CD4-positive, alpha-beta T cell (primary cell): Measurements from ENCODE around the gene ZNF688. TPM values are rescaled to one million over a fixed set of nuclear protein-coding genes. Genes with fewer than 3 reads are reported as not detected.

ENCODE experiments used
- ATAC-seq: fragments of 200-7000 bp; cut with Tn5 transposase; one replicate; pipeline ENCODE4 v1.10.0; 2022; ENCODE audit warnings: mild to moderate bottlenecking; ENCODE audit not compliant: poor library complexity
- CTCF ChIA-PET: fragments of 350-600 bp; sonication (Branson Sonifier 250); formaldehyde crosslinking; loops from one replicate; lab custom pipeline; 2021; ENCODE audit warnings: antibody characterized with exemption, inconsistent platforms; lab: Charles Lee
- POLR2A ChIA-PET: fragments of 350-600 bp; sonication (Branson Sonifier 250); formaldehyde crosslinking; loops from one replicate; lab custom pipeline; 2021; ENCODE audit warnings: antibody characterized with exemption, inconsistent platforms; lab: Charles Lee
- DNase-seq, 14 experiments: peaks; one replicate each; pipeline ENCODE4 v3.0.0-alpha.2; 2013 to 2020; ENCODE audit warnings: mixed read lengths in 2 of 14
- H3K27ac ChIP-seq, 2 donors: one replicate each; pipeline versions ENCODE4 v1.5.1 to v1.7.0; 2013; ENCODE audit warnings: low read length in 2 of 2, low read depth in 1 of 2, mild to moderate bottlenecking in 1 of 2
- H3K27me3 ChIP-seq, 2 experiments: 1 replicate in 1 of 2; 2 replicates in 1 of 2; pipeline versions ENCODE4 v1.6.1 to v1.7.0; 2013; ENCODE audit warnings: low read length in 2 of 2, control low read depth in 1 of 2, mild to moderate bottlenecking in 1 of 2, moderate library complexity in 1 of 2; ENCODE audit not compliant: insufficient read depth in 2 of 2, control insufficient read depth in 1 of 2
- H3K36me3 ChIP-seq: one replicate; pipeline ENCODE4 v1.6.1; 2013; ENCODE audit warnings: low read length, control low read depth; ENCODE audit not compliant: insufficient read depth
- H3K4me1 ChIP-seq: one replicate; pipeline ENCODE4 v1.6.1; 2013; ENCODE audit warnings: low read length, control low read depth; ENCODE audit not compliant: insufficient read depth
- H3K4me3 ChIP-seq: one replicate; pipeline ENCODE4 v1.5.1; 2013; ENCODE audit warnings: mild to moderate bottlenecking, low read length, moderate library complexity
- H3K9me3 ChIP-seq, 2 experiments: 1 replicate in 1 of 2; 2 replicates in 1 of 2; pipeline versions ENCODE4 v1.6.1 to v1.7.0; 2013; ENCODE audit warnings: low read length in 2 of 2, mild to moderate bottlenecking in 2 of 2, control low read depth in 1 of 2, moderate library complexity in 1 of 2; ENCODE audit not compliant: control insufficient read depth in 1 of 2, insufficient read depth in 1 of 2
- H3K27ac Mint-ChIP-seq: one replicate; pipeline ENCODE4 v1.8.0; 2020; ENCODE audit warnings: mixed read lengths
- H3K27me3 Mint-ChIP-seq: one replicate; pipeline ENCODE4 v1.8.0; 2021; ENCODE audit warnings: mixed read lengths
- H3K36me3 Mint-ChIP-seq: one replicate; pipeline ENCODE4 v1.8.0; 2021; ENCODE audit warnings: low read depth, mixed read lengths
- H3K4me1 Mint-ChIP-seq: one replicate; pipeline ENCODE4 v1.8.0; 2021; ENCODE audit warnings: low read depth, mixed read lengths
- H3K4me3 Mint-ChIP-seq: one replicate; pipeline ENCODE4 v1.8.0; 2020; ENCODE audit warnings: mild to moderate bottlenecking, mixed read lengths
- H3K9me3 Mint-ChIP-seq: one replicate; pipeline ENCODE4 v1.8.0; 2020; ENCODE audit warnings: mixed read lengths
- CTCF ChIP-seq: fragments of 200-600 bp; IDR thresholded peaks from one replicate; pipeline ENCODE4 v1.8.0; 2022; ENCODE audit warnings: antibody characterized with exemption, mild to moderate bottlenecking
- intact Hi-C, 2 experiments: fragments of 100-400 bp; cut with DNase I in 1 of 2; cut with micrococcal nuclease in 1 of 2; formaldehyde crosslinking; loops; one replicate each; pipeline versions ENCODE4 v1.15.1 to v1.9.0; 2023 to 2025; cut with DNase I, micrococcal nuclease
- total RNA-seq, 174 experiments: library from RNA in 2 of 174; stranded (reverse) in 2 of 174; gene quantifications; one replicate each; pipeline ENCODE4 v1.2.3 and lab custom pipeline; 2021 to 2026

Gene ZNF688
- total RNA-seq, 2 experiments from 2014 or later: 8.8 to 9.6 TPM

DNA sequence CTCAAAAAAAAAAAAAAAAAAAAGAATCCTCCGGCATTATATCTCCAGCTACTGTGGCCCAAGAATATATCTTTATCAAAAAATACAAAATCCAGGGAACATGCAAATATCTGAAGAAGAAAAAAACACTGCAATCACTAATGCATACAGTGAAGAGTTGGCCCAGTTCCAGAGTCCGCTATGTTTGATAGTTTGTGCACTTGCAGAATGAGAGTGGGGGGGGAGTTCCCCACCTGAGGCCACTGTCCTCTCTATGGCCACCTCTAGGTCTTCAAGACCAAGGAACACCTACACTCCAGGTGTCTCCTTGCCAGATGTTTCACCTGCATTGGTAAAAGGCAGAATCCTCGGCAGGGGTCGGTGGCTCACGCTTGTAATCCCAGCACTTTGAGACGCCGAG, 9.9 kb upstream of the ZNF688 start:
- ATAC-seq: no peak
- no peak for TF ChIP-seq CTCF

DNA sequence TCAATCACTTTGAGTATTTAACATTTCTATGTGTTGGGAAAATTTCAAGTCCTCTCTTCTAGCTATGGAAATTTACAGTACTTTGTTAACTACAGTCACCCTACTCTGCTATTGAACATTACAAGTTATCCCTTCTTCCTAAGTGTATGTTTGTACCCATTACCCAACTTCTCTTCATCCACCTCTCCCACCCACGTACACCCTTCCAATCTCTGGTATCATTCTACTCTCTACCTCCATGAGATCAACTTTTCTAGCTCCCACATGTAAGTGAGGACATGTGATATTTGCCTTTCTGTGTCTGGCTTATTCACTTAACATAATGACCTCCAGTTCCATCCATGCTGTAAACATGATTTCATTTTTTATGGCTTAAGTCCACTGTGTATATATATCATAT, 3.2 kb upstream of the ZNF688 start:
- Mint-ChIP-seq H3K9me3 (no peaks in the 10 kb centered on the region), H3K27me3 (no peaks in the 10 kb centered on the region), H3K4me1 (peaks cover 26% of the 10 kb centered on the region), H3K4me3 (peak overlapping the region; percentile 17), H3K36me3 (peaks cover 5% of the 10 kb centered on the region), H3K27ac (peak overlapping the region; percentile 13)
- no peak for TF ChIP-seq CTCF
- Histone ChIP-seq H3K27ac (no peak overlapping the region), H3K4me3 (no peak overlapping the region), H3K27me3 (no peaks in the 10 kb centered on the region), H3K36me3 (peaks cover 7% of the 10 kb centered on the region), H3K4me1 (peaks cover 26% of the 10 kb centered on the region), H3K9me3 (no peaks in the 10 kb centered on the region)
- DNase-seq: no peak
- POLR2A ChIA-PET: interaction anchor here (0.8 kb wide), 1 partner anchor 17 kb away, joined by 4 read pairs; no protein-coding TSS in a partner anchor
- ATAC-seq: no peak
- intact Hi-C loops: loop anchor here in 1 of 2 experiments (5.0 kb wide), 2 partner anchors 63 to 123 kb away; partner anchors contain the start of gene SRCAP
- CTCF ChIA-PET: no interaction called here

More for the DNA sequence above, 9.9 kb upstream of the ZNF688 start:
- peaks cover 10% of the 10 kb centered on the region for H3K4me1 Mint-ChIP-seq
- no peaks in the 10 kb centered on the region for H3K9me3 Mint-ChIP-seq
- peaks cover 20% of the 10 kb centered on the region for H3K4me1 ChIP-seq
- H3K27me3 Mint-ChIP-seq: no peaks in the 10 kb centered on the region
- H3K36me3 ChIP-seq: peaks cover 20% of the 10 kb centered on the region
- intact Hi-C loops: no loop called here
- H3K4me3 Mint-ChIP-seq: no peak overlapping the region
- no peak overlapping the region for H3K4me3 ChIP-seq
- H3K27ac Mint-ChIP-seq: no peak overlapping the region
- POLR2A ChIA-PET: interaction anchor here (1.4 kb wide), 1 partner anchor 9 kb away, joined by 4 read pairs; no protein-coding TSS in a partner anchor
- DNase-seq: no peak
- no peaks in the 10 kb centered on the region for H3K27me3 ChIP-seq
- H3K9me3 ChIP-seq: no peaks in the 10 kb centered on the region
- CTCF ChIA-PET: no interaction called here
- no peak overlapping the region for H3K27ac ChIP-seq
- peaks cover 30% of the 10 kb centered on the region for H3K36me3 Mint-ChIP-seq

DNA sequence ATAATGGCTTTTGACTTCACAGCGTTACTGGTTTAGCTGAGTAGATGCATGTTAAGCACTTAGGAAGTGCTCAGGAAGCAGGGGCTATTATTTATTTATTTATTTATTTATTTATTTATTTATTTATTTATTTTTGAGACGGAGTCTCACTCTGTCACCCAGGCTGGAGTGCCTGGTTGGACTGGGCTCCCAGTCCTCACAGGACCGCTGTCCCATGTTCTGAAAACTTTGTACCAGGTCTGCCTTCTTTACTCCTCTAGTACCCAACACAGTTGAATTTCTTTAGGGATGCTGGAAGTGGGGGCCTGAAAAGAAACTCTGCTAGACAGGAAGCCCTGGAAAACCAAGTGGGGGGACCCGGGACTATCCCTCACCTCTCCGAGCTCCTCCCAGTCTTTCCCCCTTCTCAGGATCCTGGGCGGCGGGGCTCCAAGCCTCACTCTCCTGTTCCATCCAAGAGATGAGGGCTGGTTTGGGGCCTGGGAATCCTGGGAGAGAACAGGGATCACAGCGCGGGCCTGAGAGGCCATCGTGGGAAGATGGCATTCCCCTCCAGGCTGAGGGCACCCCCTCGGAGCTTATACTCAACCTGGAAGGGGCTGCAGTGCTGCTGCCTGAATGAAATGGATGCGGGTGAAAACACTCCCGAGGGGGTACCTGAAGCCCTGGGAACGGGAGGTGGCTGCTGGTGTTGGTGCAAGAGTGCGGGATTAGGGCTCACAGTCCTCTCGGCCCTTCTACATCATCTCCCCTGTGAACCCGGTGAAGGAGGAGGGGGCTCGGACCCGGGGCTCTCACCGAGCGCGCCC, 674 bp downstream of the ZNF688 start:
- H3K27ac ChIP-seq: peak overlapping the region; percentile 90 to 96
- DNase-seq (peak in 1 of 14 experiments; percentile 45), ATAC-seq (no peak)
- Mint-ChIP-seq H3K36me3 (no peaks in the 10 kb centered on the region), H3K4me3 (peak overlapping the region; percentile 89), H3K4me1 (peaks cover 50% of the 10 kb centered on the region), H3K27ac (peak overlapping the region; percentile 97), H3K27me3 (no peaks in the 10 kb centered on the region), H3K9me3 (no peaks in the 10 kb centered on the region)
- H3K4me3 ChIP-seq: peak overlapping the region; percentile 94
- no peaks in the 10 kb centered on the region for H3K27me3 ChIP-seq
- intact Hi-C loops: loop anchor here in 1 of 2 experiments (1.0 to 5.0 kb wide), 3 partner anchors 13 to 126 kb away; partner anchors contain the start of genes SRCAP and ZNF764
- no peak for TF ChIP-seq CTCF
- peaks cover 8% of the 10 kb centered on the region for H3K36me3 ChIP-seq
- ChIA-PET CTCF (interaction anchor here (1.2 to 2.4 kb wide), 5 partner anchors 12 to 141 kb away, joined by 3 to 19 read pairs (median 13); partner anchors contain the start of genes DCTPP1, PRR14, ZNF747 and ZNF764), POLR2A (interaction anchor here (0.6 to 3.4 kb wide), 21 partner anchors 9 to 571 kb away, joined by 3 to 152 read pairs (median 13); partner anchors contain the start of genes DCTPP1, FBRS, PRR14 and TBC1D10B)
- peaks cover 60% of the 10 kb centered on the region for H3K4me1 ChIP-seq
- no peaks in the 10 kb centered on the region for H3K9me3 ChIP-seq
